HG03039 (cell line): Measurements from ENCODE around the gene SPI1.

Experiments
- ATAC-seq: cut with Tn5 transposase; IDR thresholded peaks from one replicate; pipeline ENCODE4 v1.9.1; 2021; ENCODE audit warnings: mild to moderate bottlenecking, moderate library complexity; ENCODE audit not compliant: unreplicated experiment

SPI1 gene

GRCh38 chr11:47389577-47390421 is 11.5 kb upstream of the SPI1 start:
- ATAC-seq = no peak

DNA sequence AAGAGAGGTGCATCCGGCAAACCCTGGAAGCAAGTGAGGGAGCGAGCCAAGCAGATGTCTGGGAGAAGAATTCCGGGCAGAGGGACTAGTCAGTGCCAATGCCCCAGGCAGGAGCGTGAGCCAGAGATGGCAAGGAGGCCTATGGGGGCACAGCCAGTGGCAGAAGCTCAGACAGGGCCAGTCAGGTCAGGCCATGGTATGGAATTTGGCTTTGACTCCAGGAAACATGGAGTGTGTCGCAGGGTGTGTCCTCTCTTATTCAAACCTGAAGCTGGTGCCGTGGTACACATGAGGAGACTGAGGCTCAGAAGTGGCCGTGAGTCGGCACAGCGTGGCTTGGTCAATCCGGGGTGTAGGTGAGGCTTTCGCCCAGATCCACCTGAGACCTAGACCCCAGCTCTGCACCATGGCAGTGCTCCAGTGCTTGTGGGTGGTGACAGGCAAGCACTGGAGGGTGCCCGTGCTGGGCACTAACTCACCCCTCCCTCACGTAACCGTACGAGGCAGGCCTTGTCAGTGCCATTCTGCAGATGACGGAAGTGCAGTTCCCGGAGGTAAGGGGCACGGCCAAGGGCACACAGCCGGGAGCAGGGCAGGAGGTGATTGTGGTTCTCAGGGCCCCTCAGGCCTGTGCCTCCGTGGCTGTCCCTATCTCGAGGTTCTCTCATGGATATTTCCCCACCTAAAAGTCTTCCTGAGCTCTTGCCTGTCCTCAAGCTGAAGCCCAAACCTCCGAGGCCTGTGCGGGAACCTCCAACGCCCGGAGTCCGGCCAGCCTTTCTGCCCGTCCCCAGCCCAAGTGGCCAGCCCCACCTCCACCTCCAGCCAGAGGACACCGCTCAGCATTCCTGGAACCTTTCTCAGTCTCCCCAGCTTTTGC is 10.6 kb upstream of the SPI1 start:
- no peak for ATAC-seq

- no peak for ATAC-seq
These were observed 9.8 kb upstream of the SPI1 start for GRCh38 chr11:47387944-47388696.

GRCh38 chr11:47384498-47384897 is 6.2 kb upstream of the SPI1 start:
- ATAC-seq = no peak

- ATAC-seq = no peak
These were observed 4.7 kb upstream of the SPI1 start for GRCh38 chr11:47383071-47383470.

GRCh38 chr11:47380078-47380477 is 1.7 kb upstream of the SPI1 start:
- ATAC-seq = no peak

DNA sequence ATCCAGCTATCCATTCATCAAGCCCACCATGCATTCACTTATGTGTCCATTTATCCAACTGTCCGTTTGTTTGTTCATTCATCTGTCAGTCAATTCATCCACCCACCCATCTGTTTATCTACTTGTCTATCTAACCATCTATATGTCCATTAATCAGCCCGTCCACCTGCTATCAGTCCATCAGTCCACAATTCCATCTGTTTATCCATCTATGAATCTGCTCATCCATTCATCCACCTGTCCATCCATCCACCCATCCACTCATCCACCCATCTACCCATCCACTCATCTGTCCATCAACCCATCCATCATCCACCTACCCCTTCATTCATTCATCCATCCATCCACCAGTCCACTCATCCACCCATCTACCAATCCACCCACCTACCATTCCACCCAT is 970 bp upstream of the SPI1 start:
- ATAC-seq = no peak

GRCh38 chr11:47378836-47379170 is 456 bp upstream of the SPI1 start:
- no peak for ATAC-seq

DNA sequence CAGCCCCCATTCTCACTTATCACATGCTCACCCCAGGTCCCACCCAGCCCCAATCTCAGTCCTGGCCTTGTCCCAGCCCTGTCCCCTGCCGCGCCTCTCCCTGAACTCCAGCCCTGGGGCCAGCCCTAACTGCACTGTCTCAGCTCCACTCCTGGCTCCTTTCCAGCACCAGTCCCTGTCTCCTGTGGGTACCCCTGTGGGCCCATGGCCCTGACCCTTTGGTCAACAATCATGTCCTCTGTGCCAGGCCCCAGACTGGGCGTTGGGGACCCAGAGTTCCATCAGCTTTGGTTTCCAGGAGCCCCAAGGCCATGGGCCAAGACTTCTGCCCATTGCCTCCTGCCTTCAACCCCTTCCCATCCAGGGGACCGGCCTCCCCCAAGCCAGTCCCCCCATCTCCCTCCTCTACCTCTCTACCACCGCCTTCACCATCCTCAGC is 757 bp downstream of the SPI1 start:
- no peak for ATAC-seq

- no peak for ATAC-seq
These were observed 1.6 kb downstream of the SPI1 start for GRCh38 chr11:47376525-47377371.

- no peak for ATAC-seq
These were observed 2.2 kb downstream of the SPI1 start for GRCh38 chr11:47376107-47376524.

DNA sequence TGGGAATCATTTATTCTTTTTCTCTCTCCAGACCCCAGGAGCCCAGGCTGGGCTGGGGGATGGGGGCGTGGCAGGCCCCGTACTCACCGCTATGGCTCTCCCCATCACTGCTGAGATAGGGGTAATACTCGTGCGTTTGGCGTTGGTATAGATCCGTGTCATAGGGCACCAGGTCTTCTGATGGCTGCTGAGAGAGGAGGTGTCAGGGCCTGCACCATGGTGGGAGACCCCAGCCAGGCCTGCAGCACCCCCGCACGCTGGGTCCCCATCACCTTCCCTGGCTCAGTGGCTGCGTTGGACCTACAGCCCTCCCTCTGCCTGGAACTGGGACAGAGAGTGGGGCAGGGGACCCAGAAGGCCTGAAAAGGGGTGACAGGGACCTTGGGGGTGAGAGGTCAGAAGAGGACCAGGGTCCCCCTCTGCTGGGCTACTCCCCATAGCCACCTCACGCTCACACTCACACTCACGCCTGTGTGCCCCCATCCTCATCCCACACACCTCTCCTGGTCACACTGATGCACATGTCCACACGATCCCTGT is 2.7 kb downstream of the SPI1 start:
- ATAC-seq = no peak

- ATAC-seq = no peak
These were observed 3.3 kb downstream of the SPI1 start for GRCh38 chr11:47375020-47375419.

GRCh38 chr11:47374720-47375019 is 3.7 kb downstream of the SPI1 start:
- no peak for ATAC-seq

DNA sequence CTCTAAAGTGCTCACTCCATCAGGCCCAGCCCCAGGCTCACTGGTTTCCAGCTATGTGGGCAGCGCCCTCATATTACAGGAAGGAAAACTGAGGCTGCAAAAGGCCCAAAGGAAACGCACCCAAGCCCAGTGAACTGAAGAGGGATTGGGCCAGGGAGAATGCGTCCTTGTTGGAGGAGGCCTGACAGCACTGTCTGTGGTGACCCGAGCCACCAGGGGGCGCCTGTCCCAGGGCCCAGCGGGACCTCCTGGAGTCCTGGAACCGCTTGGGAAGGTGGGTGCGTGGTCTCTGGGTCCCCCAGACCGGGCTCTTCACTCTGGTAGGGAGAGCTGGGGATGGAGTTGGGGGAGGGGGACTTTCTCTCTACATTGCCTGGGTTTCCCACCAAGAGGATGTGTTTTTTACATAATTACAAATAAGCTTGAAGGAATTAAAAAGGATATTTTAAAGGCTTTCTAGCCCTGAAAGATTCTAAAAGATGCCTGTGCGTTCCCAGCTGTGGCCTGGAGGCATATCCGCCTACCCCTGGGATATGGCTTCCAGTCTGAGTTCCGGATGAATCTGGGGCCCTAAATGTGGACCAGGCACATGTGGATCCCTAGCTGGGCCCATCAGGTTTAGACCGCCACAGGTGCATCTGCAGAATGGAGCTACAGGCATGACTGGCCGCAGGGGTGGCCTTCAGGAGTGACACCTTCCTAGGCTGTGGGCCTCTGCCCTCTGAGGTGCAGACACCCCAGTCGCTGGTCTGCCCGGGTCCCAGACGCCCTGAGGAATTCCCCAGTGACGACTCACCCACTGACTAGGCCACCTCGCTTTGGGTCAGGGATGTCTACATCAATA is 4.2 kb downstream of the SPI1 start:
- no peak for ATAC-seq

- no peak for ATAC-seq
These were observed 5.9 kb downstream of the SPI1 start for GRCh38 chr11:47372422-47372821.

- no peak for ATAC-seq
These were observed 8.7 kb downstream of the SPI1 start for GRCh38 chr11:47369676-47370075.

- ATAC-seq = no peak
These were observed 12.3 kb downstream of the SPI1 start for GRCh38 chr11:47366020-47366490.

DNA sequence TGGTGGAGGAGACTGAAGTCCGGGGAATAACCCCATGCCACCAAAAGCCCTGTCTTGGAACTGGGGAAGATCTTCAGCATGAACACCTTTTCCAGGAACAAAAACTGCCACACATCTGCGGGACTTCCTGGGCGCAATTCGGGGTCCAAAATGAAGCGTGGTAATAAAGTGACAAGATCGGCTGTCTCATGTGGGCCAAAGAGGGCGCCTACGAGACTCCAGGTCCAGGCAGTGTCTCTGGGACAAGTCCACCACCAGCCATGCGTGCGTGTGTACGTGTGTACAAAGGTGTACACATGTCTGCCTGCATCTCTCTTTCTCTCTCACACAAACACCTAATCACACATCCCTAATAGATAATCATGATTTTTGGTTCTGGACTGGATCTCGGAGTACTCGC is 16.9 kb downstream of the SPI1 start:
- ATAC-seq = no peak
